NCI-H345 treated with DMSO at 0.1 percent for 48 hours (cell line): ENCODE results near the gene ZNF337.
"Not testable (repeated sequence)": the region's sequence is repeated elsewhere in the genome, so short reads cannot be mapped to it uniquely, and the experiment has no call there.

Source experiments
- DNase-seq: peaks from one replicate; lab custom pipeline; 2025; ENCODE audit not compliant: unreplicated experiment; lab: John Stamatoyannopoulos, UW

Gene ZNF337

DNA sequence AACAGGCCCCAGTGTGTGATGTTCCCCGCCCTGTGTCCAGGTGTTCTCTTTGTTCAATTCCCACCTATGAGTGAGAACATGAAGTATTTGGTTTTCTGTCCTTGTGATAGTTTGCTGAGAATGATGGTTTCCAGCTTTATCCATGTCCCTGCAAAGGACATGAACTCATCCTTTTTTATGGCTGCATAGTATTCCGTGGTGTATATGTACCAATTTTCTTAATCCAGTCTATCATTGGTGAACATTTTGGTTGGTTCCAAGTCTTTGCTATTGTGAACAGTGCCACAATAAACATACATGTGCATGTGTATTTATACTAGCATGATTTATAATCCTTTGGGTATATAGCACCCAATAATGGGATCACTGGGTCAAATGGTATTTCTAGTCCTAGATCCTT, 66.0 kb downstream of the ZNF337 start:
- DNase-seq, result not testable (repeated sequence)

DNA sequence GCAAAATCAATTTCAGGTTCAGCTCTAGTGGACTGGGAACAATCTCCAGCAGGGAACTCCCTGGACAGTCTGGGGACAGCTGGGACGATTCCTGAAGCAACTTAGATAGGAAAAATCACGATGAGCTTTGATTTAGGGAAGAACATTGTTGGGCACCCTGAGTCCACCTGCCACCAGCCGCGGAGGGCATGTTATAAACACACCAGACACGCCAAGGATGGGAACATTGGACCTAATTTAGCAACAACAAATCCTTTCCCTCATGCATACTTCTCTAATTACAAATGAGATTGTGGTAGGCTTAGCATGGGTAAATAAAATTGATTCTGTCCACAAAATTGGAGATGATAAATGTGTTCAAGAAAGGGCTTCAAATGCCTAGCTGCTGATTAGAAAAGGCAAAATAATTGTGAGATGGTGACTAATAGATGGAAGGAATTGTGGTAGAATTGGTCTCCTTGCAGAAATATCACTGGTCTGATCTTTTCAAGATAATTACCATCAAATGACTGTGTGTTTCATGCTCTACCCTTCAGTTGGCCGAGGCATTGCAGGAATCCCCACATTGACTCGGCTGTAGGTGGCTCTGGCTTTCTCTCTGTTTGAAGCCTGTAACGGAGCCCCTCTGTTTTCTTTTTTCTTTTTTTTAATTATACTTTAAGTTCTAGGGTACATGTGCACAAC, 66.7 kb downstream of the ZNF337 start:
- DNase-seq, result no peak

DNA sequence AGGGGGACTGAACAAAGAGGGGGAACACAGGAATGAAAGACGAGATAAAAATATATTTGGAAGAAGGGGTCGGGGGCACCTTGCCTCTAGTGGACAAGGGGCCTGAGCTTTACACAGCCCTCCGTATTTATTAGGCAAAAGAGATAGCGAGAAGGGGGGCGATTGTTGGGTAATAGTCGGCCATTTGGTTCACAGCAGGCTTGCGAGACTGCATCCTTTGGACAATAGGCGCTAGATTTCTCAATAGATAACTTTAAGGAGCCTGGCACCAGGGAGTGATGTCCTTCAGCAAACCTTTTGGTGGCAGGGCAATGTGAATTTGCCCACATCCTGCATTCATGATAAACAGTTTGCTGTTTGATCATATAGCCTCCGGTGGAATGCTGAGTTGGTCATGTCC, 69.9 kb downstream of the ZNF337 start:
- no peak for DNase-seq

DNA sequence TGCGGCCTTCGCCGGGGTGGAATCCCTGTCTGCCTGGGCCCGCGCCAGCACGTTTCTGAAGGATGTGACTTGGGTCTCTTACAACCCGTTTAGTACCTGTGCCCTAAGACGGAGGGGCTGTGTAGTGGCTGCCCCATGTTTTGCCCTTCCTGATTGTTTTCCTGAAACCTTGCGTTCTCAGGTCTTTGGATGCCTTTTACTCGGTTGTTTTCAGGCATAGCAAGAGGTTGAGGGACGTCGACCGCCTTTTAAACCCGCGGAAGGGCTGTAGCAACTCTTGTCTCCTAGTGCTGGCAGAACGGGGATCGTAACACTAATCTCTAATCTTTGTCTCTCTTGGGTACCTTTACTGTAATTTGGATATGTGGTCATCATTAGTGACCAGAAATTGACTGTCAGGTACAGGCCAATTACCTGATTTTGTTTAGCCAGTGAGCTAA, 72.1 kb downstream of the ZNF337 start:
- DNase-seq, result no peak
